ENCODE data around the gene DGKG.

DGKG gene

DNA sequence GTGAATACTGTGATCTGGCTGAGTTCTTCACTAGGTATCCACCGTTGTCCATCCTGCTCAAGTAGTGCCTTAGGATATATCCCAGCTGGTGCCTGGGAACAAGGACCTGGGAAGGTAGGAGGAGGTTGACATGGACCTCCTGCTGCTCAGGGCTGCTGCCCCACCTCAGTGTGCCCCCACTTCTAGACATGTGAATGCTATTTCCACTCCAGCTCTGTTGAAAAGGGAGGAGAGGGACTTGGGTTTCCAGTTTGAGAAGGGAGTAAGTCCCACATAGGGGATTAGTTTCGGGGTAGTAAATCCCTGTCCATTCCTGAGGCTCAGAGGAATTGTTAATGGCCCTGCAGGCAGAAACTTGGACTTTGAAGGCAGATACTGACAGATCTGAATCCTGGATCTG lies 220.2 kb downstream of the DGKG start:
- Histone ChIP-seq H3K4me3 (replicated peaks; ENCODE audit: insufficient read depth, low read length) (no peak overlapping the region), H3K27ac (replicated peaks) (no peak overlapping the region), H3K27me3 (ENCODE audit: insufficient read depth, poor library complexity, severe bottlenecking) (no peaks in the 10 kb centered on the region)
- no peak for DNase-seq (ENCODE audit: low read depth in 1 of 2, low spot score in 1 of 2)
- TF ChIP-seq, protein P1, sequence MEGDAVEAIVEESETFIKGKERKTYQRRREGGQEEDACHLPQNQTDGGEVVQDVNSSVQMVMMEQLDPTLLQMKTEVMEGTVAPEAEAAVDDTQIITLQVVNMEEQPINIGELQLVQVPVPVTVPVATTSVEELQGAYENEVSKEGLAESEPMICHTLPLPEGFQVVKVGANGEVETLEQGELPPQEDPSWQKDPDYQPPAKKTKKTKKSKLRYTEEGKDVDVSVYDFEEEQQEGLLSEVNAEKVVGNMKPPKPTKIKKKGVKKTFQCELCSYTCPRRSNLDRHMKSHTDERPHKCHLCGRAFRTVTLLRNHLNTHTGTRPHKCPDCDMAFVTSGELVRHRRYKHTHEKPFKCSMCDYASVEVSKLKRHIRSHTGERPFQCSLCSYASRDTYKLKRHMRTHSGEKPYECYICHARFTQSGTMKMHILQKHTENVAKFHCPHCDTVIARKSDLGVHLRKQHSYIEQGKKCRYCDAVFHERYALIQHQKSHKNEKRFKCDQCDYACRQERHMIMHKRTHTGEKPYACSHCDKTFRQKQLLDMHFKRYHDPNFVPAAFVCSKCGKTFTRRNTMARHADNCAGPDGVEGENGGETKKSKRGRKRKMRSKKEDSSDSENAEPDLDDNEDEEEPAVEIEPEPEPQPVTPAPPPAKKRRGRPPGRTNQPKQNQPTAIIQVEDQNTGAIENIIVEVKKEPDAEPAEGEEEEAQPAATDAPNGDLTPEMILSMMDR (IDR thresholded peaks at IDR 0.05; ENCODE audit: insufficient read depth, low read length): no peak
- no peak for TF ChIP-seq SPI1 (IDR thresholded peaks at IDR 0.05; ENCODE audit: borderline replicate concordance, low read depth)
- TF ChIP-seq REST (IDR thresholded peaks at IDR 0.05; ENCODE audit: insufficient replicate concordance, low read depth): no peak
- no peak for TF ChIP-seq POLR2AphosphoS5 (IDR thresholded peaks at IDR 0.05; ENCODE audit: low read depth)
- no peak for TF ChIP-seq GABPA (IDR thresholded peaks at IDR 0.05; ENCODE audit: low read depth)

DNA sequence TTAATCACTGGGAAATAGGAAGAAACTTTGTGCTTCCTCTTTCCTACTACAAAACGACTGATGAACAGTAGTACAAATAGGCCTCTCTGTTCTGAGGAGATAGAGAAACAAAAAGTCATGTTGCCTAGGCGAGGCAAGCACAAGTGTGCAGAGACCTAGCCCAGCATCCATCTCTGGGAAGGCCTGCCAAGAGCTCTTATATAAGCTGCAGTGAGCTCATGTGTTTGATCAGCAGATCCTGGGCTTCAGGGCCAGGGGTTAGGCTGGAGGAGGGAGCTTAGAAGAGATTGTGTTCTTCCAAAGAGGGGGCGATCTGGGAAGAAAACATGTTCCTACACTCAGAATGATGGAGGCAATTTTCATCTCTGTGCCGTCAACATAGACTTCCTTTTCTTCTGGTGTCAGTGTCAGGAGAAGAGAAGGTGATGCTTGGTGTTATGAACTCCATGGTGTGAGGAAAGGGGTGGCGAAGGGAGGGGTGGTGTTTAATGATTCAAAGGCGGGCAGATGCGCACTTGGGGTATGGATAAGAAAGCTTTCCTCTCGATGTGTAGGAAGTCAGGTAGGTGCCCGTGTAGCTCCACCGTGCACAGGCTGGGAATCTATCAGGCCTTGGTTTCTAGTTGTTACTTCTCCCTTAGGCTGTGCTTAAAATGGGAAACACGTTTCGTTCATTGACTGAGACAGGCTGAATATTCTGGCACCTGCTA lies 223.6 kb downstream of the DGKG start:
- TF ChIP-seq GABPA (IDR thresholded peaks at IDR 0.05; ENCODE audit: low read depth): no peak
- TF ChIP-seq, protein P1 (IDR thresholded peaks at IDR 0.05; ENCODE audit: insufficient read depth, low read length): no peak
- TF ChIP-seq SPI1 (IDR thresholded peaks at IDR 0.05; ENCODE audit: borderline replicate concordance, low read depth): no peak
- TF ChIP-seq POLR2AphosphoS5 (IDR thresholded peaks at IDR 0.05; ENCODE audit: low read depth): no peak
- no peak for TF ChIP-seq REST (IDR thresholded peaks at IDR 0.05; ENCODE audit: insufficient replicate concordance, low read depth)
- Histone ChIP-seq H3K4me3 (replicated peaks; ENCODE audit: insufficient read depth, low read length) (no peak overlapping the region), H3K27ac (replicated peaks) (no peak overlapping the region), H3K27me3 (ENCODE audit: insufficient read depth, poor library complexity, severe bottlenecking) (no peaks in the 10 kb centered on the region)
- no peak for DNase-seq (ENCODE audit: low read depth in 1 of 2, low spot score in 1 of 2)

DNA sequence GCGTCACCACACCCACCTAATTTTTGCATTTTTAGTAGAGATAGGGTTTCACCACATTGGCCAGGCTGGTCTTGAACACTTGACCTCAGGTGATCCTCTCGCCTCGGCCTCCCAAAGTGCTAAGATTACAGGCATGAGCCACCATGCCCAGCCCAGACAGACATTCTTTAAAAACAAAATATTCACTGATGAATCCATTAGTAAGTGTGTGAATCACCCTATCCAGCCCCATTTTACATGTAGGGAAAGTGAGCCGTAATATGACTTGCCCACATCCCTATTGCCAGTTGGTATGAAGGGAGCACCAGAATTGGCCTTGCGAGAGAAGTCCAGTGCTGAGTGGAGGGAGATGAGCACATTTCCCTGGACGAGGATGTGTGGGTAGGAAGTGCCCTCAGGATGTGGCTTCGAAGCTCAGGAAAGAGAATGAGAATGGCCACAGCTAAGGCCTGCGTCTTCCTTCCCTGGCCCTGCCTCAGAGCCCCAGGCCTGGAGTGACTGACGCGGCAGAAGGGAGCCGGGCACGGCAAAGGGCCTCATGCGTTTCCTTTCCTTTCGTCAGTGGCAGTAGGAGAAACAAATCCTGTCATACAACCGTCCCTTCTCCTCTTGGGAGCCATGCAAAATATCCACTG lies 224.9 kb downstream of the DGKG start:
- no peak for DNase-seq (ENCODE audit: low read depth in 1 of 2, low spot score in 1 of 2)
- Histone ChIP-seq H3K27ac (replicated peaks) (no peak overlapping the region), H3K27me3 (ENCODE audit: insufficient read depth, poor library complexity, severe bottlenecking) (no peaks in the 10 kb centered on the region), H3K4me3 (replicated peaks; ENCODE audit: insufficient read depth, low read length) (no peak overlapping the region)
- TF ChIP-seq REST (IDR thresholded peaks at IDR 0.05; ENCODE audit: insufficient replicate concordance, low read depth): no peak
- no peak for TF ChIP-seq SPI1 (IDR thresholded peaks at IDR 0.05; ENCODE audit: borderline replicate concordance, low read depth)
- TF ChIP-seq, protein P1 (IDR thresholded peaks at IDR 0.05; ENCODE audit: insufficient read depth, low read length): no peak
- no peak for TF ChIP-seq POLR2AphosphoS5 (IDR thresholded peaks at IDR 0.05; ENCODE audit: low read depth)
- no peak for TF ChIP-seq GABPA (IDR thresholded peaks at IDR 0.05; ENCODE audit: low read depth)

Measured in HL-60 (cell line).